GM11168 (cell line): ENCODE results near the gene ALOX15B.

ENCODE experiments used
- in situ Hi-C: fragments of 300-500 bp; cut with MboI; formaldehyde crosslinking; loops from one replicate; pipeline ENCODE4 v1.12.0; 2022; ENCODE audit warnings: low sequenced_read_pairs; ENCODE audit not compliant: unreplicated experiment

Gene ALOX15B

GRCh38 chr17:8038954-8039610 lies at the start of gene ALOX15B:
ALOX15B (plus strand) TSS chr17:8039059; CDS start chr17:8039156, 97 bp downstream.
- in situ Hi-C loops = no loop called here

GRCh38 chr17:7989781-7990655 lies 48.8 kb upstream of the ALOX15B start:
- in situ Hi-C loops = loop anchor here (5.0 kb wide), 1 partner anchor 83 kb away; no protein-coding TSS in a partner anchor

GRCh38 chr17:7992516-7992915 lies 46.3 kb upstream of the ALOX15B start:
- in situ Hi-C loops = no loop called here

GRCh38 chr17:7992924-7993323 lies 45.9 kb upstream of the ALOX15B start:
- in situ Hi-C loops = no loop called here

- in situ Hi-C loops = no loop called here
Measured at GRCh38 chr17:7993972-7994589, 44.8 kb upstream of the ALOX15B start.

GRCh38 chr17:7995724-7996123 lies 43.1 kb upstream of the ALOX15B start:
- in situ Hi-C loops = no loop called here

- in situ Hi-C loops = no loop called here
Measured at GRCh38 chr17:7997186-7997585, 41.7 kb upstream of the ALOX15B start.

- in situ Hi-C loops = no loop called here
Measured at GRCh38 chr17:8001976-8002720, 36.7 kb upstream of the ALOX15B start, which contains the start of gene GUCY2D. GUCY2D (plus strand) TSS chr17:8002615; CDS start chr17:8003048, 433 bp downstream.

GRCh38 chr17:8002721-8003593 lies 35.9 kb upstream of the ALOX15B start:
- in situ Hi-C loops = no loop called here

- in situ Hi-C loops = no loop called here
Measured at GRCh38 chr17:8003594-8004181, 35.2 kb upstream of the ALOX15B start.

GRCh38 chr17:8004899-8005298 lies 34.0 kb upstream of the ALOX15B start:
- in situ Hi-C loops = no loop called here

GRCh38 chr17:8005357-8005756 lies 33.5 kb upstream of the ALOX15B start:
- in situ Hi-C loops = no loop called here

GRCh38 chr17:8005967-8006730 lies 32.7 kb upstream of the ALOX15B start:
- in situ Hi-C loops = no loop called here

GRCh38 chr17:8006836-8007680 lies 31.8 kb upstream of the ALOX15B start:
- in situ Hi-C loops = no loop called here

GRCh38 chr17:8007836-8008235 lies 31.0 kb upstream of the ALOX15B start:
- in situ Hi-C loops = no loop called here

- in situ Hi-C loops = no loop called here
Measured at GRCh38 chr17:8012045-8012580, 26.7 kb upstream of the ALOX15B start.

- in situ Hi-C loops = no loop called here
Measured at GRCh38 chr17:8012996-8013640, 25.7 kb upstream of the ALOX15B start.
